Keratinocyte (primary cell): ENCODE measurements around the gene SOWAHA. TPM values are rescaled to one million over a fixed set of nuclear protein-coding genes. Genes with fewer than 3 reads are reported as not detected.
A peak's percentile ranks its signal among the peaks of the same experiment; 100 is the strongest.
"Not testable (repeated sequence)": the region's sequence is repeated elsewhere in the genome, so short reads cannot be mapped to it uniquely, and the experiment has no call there.

Source experiments
- DNase-seq: peaks from one replicate; pipeline ENCODE4 v3.0.0-alpha.2; 2011; ENCODE audit warnings: low read depth, missing footprints, low spot score
- FAIRE-seq: peaks from 2 replicates; lab custom pipeline; 2011; peaks lifted over from hg19 to GRCh38; lab: Jason Lieb, UNC
- H2AFZ ChIP-seq: 2 replicates; pipeline ENCODE4 v1.6.0; 2012; ENCODE audit warnings: low read length, control low read depth, inconsistent platforms; ENCODE audit not compliant: control insufficient read depth
- H3K27ac ChIP-seq: 2 replicates; pipeline ENCODE4 v1.5.1; 2011; ENCODE audit warnings: low read length; ENCODE audit not compliant: control insufficient read depth, insufficient read depth
- H3K27me3 ChIP-seq: 3 replicates; pipeline ENCODE4 v1.6.0; 2011; ENCODE audit warnings: low read length; ENCODE audit not compliant: control insufficient read depth, insufficient read depth; ENCODE audit errors: extremely low read depth
- H3K36me3 ChIP-seq, 2 experiments: 2 replicates in 1 of 2; 3 replicates in 1 of 2; pipeline ENCODE4 v1.5.1; 2011; ENCODE audit warnings: low read length in 2 of 2, mild to moderate bottlenecking in 1 of 2; ENCODE audit not compliant: control insufficient read depth in 2 of 2, insufficient read depth in 2 of 2; ENCODE audit errors: extremely low read depth in 1 of 2
- H3K4me1 ChIP-seq: 3 replicates; pipeline ENCODE4 v1.5.1; 2011; ENCODE audit warnings: low read length; ENCODE audit not compliant: control insufficient read depth, insufficient read depth; ENCODE audit errors: extremely low read depth
- H3K4me2 ChIP-seq: 3 replicates; pipeline ENCODE4 v1.6.0; 2011; ENCODE audit warnings: low read depth, low read length; ENCODE audit not compliant: control insufficient read depth, insufficient read depth; ENCODE audit errors: extremely low read depth
- H3K4me3 ChIP-seq, 3 experiments: fragments of 200-600 bp in 1 of 3; sonication (generic) in 1 of 3; 2 replicates in 2 of 3; 3 replicates in 1 of 3; pipeline ENCODE4 v1.5.1; 2011 to 2016; ENCODE audit warnings: low read length in 3 of 3, mild to moderate bottlenecking in 3 of 3, control low read depth in 2 of 3, inconsistent platforms in 1 of 3, low read depth in 1 of 3, mixed read lengths in 1 of 3, mixed run types in 1 of 3, moderate library complexity in 1 of 3; ENCODE audit not compliant: control insufficient read depth in 2 of 3, insufficient read depth in 2 of 3; ENCODE audit errors: extremely low read depth in 1 of 3
- H3K79me2 ChIP-seq: 2 replicates; pipeline ENCODE4 v1.6.0; 2012; ENCODE audit warnings: low read length; ENCODE audit not compliant: control insufficient read depth, insufficient read depth
- H3K9ac ChIP-seq: 3 replicates; pipeline ENCODE4 v1.6.0; 2011; ENCODE audit warnings: low read length; ENCODE audit not compliant: control insufficient read depth, insufficient read depth; ENCODE audit errors: extremely low read depth
- H3K9me1 ChIP-seq: 3 replicates; pipeline ENCODE4 v1.6.0; 2011; ENCODE audit warnings: low read length; ENCODE audit not compliant: control insufficient read depth, insufficient read depth; ENCODE audit errors: extremely low read depth
- H3K9me3 ChIP-seq: 2 replicates; pipeline ENCODE4 v1.5.1; 2012; ENCODE audit warnings: low read depth, low read length; ENCODE audit not compliant: control insufficient read depth
- H4K20me1 ChIP-seq: 3 replicates; pipeline ENCODE4 v1.6.0; 2011; ENCODE audit warnings: low read length; ENCODE audit not compliant: control insufficient read depth, insufficient read depth; ENCODE audit errors: extremely low read depth
- CTCF ChIP-seq, 3 experiments: IDR thresholded peaks in 1 of 3; conservative IDR thresholded peaks in 1 of 3; optimal IDR thresholded peaks in 1 of 3; 2 replicates in 2 of 3; 3 replicates in 1 of 3; pipeline versions ENCODE3 to v1.5.1; 2011; ENCODE audit warnings: low read length in 3 of 3, mild to moderate bottlenecking in 3 of 3, moderate library complexity in 2 of 3, control low read depth in 1 of 3, inconsistent platforms in 1 of 3; ENCODE audit not compliant: insufficient read depth in 2 of 3; ENCODE audit errors: extremely low read depth in 1 of 3
- EZH2 ChIP-seq: IDR thresholded peaks from one replicate; pipeline ENCODE4 v1.6.1; 2012; ENCODE audit warnings: inconsistent platforms, mild to moderate bottlenecking, low read length, moderate library complexity
- dilution Hi-C: fragments of 300-500 bp; cut with MboI; formaldehyde crosslinking; loops from one replicate; pipeline ENCODE4 v1.7.0; 2020; ENCODE audit warnings: low sequenced_read_pairs; ENCODE audit not compliant: extremely low pct_ligation_motif_present
- polyA plus RNA-seq, 5 experiments: library from polyadenylated mRNA; depleted of rRNA in 3 of 5; stranded (reverse) in 3 of 5; stranded (forward) in 1 of 5; unstranded in 1 of 5; fragments of >200 nt; gene quantifications; 1 replicate in 1 of 5; 2 replicates in 3 of 5; 3 replicates in 1 of 5; pipeline versions ENCODE4 v1.2.1 to v1.2.3, GENCODE V29; 2011 to 2012; ENCODE audit warnings: missing spikeins in 2 of 5, low read depth in 1 of 5, low replicate concordance in 1 of 5

The SOWAHA gene
- polyA plus RNA-seq, 1 donor (not counting 4 experiments of a cell fraction or from before 2014, with no cell fraction given), result not detected

- H3K27me3 ChIP-seq, H3K27ac ChIP-seq, H3K9ac ChIP-seq, DNase-seq, H4K20me1 ChIP-seq, FAIRE-seq, H3K4me3 ChIP-seq, H3K4me1 ChIP-seq, H3K36me3 ChIP-seq, H2AFZ ChIP-seq, H3K79me2 ChIP-seq, H3K9me3 ChIP-seq, H3K4me2 ChIP-seq, H3K9me1 ChIP-seq, dilution Hi-C loops: not testable (repeated sequence)
Observed at GRCh38 chr5:132806804-132807162, 6.3 kb upstream of the SOWAHA start.

- Histone ChIP-seq H3K4me3 (no peak overlapping the region), H3K36me3 (no peaks in the 10 kb centered on the region), H3K27me3 (peaks cover 7% of the 10 kb centered on the region), H4K20me1 (no peaks in the 10 kb centered on the region), H3K79me2 (no peaks in the 10 kb centered on the region), H3K9me3 (no peaks in the 10 kb centered on the region), H2AFZ (no peak overlapping the region), H3K4me2 (no peak overlapping the region), H3K9ac (no peak overlapping the region), H3K27ac (no peak overlapping the region), H3K9me1 (no peaks in the 10 kb centered on the region), H3K4me1 (no peaks in the 10 kb centered on the region)
- TF ChIP-seq EZH2 (no peak), CTCF (optimal IDR thresholded peaks at IDR 0.05 in 1 of 3, IDR thresholded peaks at IDR 0.05 in 1 of 3, conservative IDR thresholded peaks at IDR 0.05 in 1 of 3; ENCODE audit: extremely low read depth in 1 of 3, insufficient read depth in 2 of 3, low read length in 3 of 3) (peak in 1 of 3 experiments; percentile 7)
- DNase-seq (no peak), FAIRE-seq (no peak)
- dilution Hi-C loops, result no loop called here
Observed at GRCh38 chr5:132807163-132807838, 5.8 kb upstream of the SOWAHA start.

GRCh38 chr5:132808448-132808847 lies 4.7 kb upstream of the SOWAHA start:
- Histone ChIP-seq H3K27ac (no peak overlapping the region), H3K9me1 (no peaks in the 10 kb centered on the region), H3K4me2 (no peak overlapping the region), H2AFZ (no peak overlapping the region), H3K4me1 (no peaks in the 10 kb centered on the region), H3K9me3 (no peaks in the 10 kb centered on the region), H4K20me1 (no peaks in the 10 kb centered on the region), H3K36me3 (no peaks in the 10 kb centered on the region), H3K4me3 (no peak overlapping the region), H3K9ac (no peak overlapping the region), H3K27me3 (peaks cover 18% of the 10 kb centered on the region), H3K79me2 (no peaks in the 10 kb centered on the region)
- FAIRE-seq, result no peak
- dilution Hi-C loops, result no loop called here
- TF ChIP-seq EZH2 (no peak), CTCF (optimal IDR thresholded peaks at IDR 0.05 in 1 of 3, IDR thresholded peaks at IDR 0.05 in 1 of 3, conservative IDR thresholded peaks at IDR 0.05 in 1 of 3; ENCODE audit: extremely low read depth in 1 of 3, insufficient read depth in 2 of 3, low read length in 3 of 3) (no peak)
- no peak for DNase-seq
